GM03348 (cell line): ENCODE measurements around the gene METTL6.
A peak's percentile ranks its signal among the peaks of the same experiment; 100 is the strongest.
"Not testable (repeated sequence)": the region's sequence is repeated elsewhere in the genome, so short reads cannot be mapped to it uniquely, and the experiment has no call there.

Experiments
- DNase-seq: peaks from one replicate; pipeline ENCODE4 v3.0.0; 2012; ENCODE audit warnings: low spot score

Gene METTL6

GRCh38 chr3:15364078-15364477 lies 63.3 kb downstream of the METTL6 start:
- DNase-seq, result not testable (repeated sequence)

- DNase-seq, result peak; percentile 31
Measured at GRCh38 chr3:15361494-15362214, 65.7 kb downstream of the METTL6 start.

- DNase-seq, result peak; percentile 65
Measured at GRCh38 chr3:15360788-15361493, 66.4 kb downstream of the METTL6 start.
